Middle frontal gyrus (tissue), 1 donor: ENCODE data around the gene ZDHHC14.
A peak's percentile ranks its signal among the peaks of the same experiment; 100 is the strongest.

Source experiments
- DNase-seq: peaks from one replicate; pipeline ENCODE4 v3.0.0-alpha.2; 2015; ENCODE audit warnings: low spot score; ENCODE audit errors: extremely low spot score

Gene ZDHHC14

DNA sequence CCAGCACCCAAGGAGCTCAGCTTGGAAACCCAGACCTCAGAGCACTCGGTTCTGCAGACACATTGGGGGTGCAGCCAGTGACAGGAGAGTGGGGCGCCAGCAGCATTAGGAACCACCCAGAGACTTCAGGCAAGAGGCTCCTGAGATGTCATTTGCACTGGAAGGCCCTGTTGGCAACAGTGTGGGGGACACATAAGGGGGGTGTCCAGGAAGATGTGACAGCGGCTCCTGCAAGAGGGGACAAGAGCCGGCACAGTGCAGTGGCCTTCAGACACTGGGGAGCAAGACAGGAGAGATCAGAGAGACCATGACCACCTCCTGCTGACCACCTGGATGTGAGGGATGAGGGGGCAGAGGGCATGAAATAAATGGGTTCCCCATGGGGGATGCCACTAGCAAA lies 235.0 kb downstream of the ZDHHC14 start:
- no peak for DNase-seq

DNA sequence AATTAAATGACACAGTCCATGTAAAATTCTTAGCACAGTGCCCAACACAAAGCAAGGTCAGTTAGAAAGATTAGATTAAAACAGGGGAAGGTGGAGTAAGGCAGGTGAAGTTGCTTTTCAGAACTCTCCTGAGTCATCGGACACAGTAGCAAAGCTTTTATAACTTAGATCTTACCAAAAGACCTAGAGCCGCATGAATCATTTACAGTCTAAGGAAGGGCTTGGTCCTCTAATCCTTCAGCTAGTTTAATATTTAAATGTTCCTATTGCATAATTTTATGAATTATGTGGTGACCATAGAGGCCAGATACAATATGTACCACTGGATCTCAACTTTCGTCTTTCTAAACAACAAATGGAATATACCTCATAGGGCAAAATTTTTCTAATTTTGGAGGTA lies 240.0 kb downstream of the ZDHHC14 start:
- no peak for DNase-seq

DNA sequence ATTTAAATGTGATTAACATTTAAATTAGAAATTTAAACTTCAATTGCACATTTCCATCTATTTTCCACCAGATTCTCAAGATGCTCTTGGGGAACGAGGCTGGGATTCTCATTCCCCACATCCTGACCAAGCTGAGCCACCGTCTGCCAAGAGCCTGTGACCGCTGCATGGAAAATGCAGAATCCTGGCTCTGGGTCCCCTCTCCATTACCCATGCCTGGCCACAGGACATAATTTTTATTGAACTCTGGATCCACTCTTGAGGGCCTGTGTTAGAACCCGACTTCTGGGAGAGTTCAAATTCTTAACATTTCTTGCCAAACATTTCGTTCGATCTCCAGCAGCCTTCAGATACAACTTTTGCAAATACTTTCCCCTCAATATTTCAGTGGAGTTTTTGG lies 240.4 kb downstream of the ZDHHC14 start:
- no peak for DNase-seq

DNA sequence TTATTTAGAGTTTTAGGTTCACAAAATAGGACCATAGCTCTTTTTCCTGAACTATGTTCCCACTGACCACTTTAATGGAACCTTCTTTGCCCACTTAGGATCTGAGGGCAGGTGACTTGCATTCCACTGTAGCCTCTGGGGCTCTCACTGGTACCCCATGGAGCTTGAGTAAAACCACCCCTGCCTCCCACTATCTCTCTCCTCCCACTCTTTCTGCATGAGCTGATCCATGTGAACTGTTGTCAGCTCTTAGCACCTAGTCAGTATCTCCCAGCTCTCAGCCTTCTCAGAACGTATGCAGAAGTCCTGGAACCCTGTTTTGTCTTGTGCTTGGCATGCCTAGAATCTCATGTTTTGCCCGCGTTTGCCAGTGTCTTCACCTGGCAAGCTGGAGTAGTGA lies 241.4 kb downstream of the ZDHHC14 start:
- no peak for DNase-seq

DNA sequence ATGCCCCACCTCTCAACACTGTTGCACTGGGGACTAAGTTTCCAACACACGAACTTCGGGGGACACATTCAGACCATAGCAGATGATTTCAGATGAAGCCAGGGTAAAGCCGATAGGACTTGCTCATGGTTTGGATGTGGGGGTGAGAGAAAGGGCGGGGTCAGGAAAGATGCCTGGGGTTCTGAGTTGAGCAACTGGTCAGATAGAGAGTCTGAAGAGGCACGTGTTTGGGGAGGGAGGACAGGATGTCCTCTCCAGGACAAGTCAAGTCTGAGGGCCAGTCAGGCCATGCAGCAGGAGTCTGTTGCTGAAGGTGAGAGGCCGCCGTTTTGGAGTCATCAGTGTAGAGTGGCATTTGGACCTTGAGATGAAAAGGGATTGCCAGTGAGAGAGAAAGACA lies 244.1 kb downstream of the ZDHHC14 start:
- no peak for DNase-seq

DNA sequence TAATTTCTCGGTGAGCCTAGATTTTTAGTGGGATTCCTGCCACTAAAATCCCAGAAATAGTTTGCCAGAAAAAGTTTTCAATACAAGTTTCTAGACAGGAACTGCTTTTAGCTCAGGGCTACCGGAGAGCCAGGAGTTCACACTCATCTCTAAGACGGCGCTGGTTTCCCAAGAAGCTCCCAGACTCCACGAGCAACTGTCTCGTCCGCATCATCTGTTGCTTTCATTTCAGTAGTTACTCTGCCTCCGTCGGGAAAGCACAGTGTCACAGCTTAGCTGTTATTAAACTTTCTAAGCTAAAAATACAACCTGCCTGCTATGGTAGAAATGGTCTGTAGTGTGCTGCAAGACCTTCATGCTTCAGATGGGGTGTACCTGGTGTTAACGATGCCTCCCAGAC lies 244.8 kb downstream of the ZDHHC14 start:
- no peak for DNase-seq

DNA sequence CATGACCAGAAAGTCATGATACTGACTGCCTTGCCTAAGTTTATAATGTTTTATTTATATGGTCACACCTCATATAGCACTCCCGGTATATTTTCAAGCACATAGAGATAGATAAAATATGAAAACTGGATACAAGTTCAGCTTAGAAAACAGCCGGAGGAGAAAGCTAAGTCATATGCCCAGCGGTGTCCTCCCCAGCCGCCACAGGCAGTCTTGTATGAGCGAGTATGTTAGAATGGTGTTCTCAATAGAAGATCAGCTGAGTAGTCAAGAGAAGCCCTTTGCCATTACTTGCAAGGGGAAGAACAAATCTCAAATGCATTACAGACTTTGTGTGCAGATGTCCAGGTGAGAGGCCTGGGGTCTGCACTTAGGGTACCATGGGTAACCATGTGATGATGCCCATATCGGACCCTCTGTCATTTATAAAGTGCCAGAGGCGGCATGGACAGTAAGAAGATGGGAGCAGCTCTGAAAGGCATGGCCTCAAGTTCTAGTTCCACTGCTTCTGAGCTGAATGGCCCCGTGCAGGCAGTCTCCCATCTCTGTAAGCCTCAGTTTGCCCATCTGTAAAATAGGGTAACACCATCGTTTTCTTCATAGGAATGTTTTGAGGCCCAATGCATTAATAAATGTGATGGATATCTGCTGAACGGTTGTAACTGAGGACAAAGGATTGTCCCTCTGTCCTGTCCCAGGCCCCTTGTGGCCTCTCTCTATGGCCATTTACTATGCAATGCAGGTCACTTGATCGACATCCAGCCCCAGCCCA lies 246.4 kb downstream of the ZDHHC14 start:
- DNase-seq = no peak

DNA sequence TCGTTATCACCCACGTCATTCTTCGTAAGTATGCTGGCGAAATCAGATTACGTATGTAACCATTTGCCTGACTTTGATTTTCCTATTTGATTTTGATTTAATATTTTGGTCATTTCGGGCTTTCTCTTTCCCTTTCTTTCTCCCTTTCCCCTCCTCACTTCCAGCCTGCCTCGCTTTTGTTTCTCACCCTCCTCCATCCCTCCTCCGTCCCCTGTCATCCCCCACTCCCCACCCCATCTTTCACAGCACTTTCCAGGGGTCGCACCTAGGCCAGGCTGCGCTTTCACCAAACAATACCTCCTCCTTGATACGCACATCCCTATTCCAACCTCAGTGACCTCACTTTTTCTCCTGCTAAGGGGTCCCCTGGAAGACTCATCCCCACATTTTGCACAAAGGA lies 247.5 kb downstream of the ZDHHC14 start:
- DNase-seq = no peak

DNA sequence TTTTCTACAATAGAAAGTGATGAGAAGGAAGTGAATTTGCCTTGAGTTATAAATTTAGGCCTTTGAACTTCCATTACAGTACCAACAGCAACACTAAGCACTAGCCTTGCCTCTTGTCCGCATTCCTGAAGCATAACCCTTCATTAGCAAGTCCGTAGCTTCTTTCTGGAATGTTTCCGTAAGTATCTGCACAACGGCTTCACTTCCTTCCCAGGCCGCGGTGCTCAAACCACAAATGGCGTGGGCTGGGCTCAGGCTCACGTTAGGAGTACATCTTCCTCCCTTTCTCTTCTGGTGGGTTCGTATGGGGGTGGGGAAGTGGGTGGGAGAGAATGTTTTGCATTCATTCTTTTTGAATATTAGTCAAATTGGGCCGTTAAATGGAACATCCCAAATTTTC lies 248.2 kb downstream of the ZDHHC14 start:
- DNase-seq = no peak

DNA sequence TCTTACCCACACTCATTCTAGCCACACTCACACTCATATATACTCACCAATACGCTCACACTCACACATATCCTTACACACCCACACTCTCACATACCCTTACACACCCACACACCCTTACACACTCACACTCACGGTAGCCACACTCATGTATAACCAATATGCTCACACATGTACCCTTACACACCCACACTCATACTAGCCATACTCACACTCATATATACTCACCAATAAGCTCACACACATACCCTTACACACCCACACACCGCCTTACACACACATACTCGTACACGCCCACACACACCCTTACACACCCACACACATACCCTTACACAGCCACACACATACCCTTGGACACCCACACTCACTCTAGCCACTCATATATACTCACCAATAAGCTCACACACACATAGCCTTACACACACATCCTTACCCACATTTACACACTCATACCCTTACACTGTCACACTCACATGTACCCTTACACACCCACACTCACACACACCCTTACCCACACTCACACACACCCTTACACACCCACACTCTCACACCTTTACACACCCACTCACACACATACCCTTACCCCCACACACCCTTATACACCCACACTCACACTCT lies 249.6 kb downstream of the ZDHHC14 start:
- no peak for DNase-seq

DNA sequence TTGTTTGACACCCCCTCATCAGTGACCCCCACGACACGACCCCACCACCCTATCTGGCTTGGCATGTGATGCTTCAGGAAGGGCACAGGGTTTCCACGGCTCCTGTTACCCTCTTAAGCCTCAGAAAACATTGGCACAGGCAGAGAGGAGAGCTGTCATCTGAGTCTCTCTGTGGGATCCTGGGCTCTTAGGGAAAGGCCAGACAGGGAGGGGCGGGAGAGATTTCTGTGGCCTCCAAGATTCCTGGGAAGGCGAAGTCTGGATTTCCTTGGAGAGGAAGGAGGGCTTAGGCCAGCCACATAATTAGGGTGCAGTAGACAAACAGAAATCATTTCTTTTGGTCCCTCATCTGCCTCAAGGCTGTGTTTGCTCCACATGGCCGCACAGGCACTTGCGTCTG lies 250.4 kb downstream of the ZDHHC14 start:
- no peak for DNase-seq

DNA sequence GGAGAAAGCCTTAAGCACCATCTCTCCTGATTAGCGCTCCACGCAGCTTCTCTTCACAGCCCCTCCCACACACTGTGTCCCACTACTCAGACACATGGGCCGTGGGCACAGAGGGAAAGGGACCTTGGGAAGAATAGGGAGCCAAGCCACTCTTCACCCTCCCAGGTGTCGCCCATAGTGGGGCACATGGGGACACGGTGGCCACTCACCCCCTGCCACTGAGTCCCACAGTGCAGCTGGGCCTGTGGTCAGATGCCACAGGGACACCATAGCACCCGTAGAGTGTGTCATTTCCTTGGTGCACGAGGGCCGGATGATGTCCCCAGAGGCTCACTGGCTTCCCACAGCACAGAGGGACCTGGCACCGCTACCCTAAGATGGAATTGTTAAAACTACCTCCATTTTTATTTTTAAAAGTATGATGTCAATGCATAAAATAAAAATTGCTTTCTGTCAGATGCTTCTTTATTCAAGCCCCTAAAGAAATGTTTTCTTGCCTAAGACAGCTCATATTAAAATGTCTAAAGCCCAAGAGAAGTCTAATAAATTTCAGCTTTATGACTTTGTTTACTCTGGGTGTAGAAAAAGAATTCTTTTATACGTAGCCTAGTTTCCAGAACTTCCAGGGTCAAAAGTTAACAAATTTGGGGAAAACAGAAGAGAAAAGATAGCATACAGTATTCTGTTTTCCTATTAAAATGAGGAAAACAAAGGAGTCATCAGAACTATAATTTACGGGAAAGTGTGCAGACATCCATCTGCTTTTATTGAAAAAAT lies 251.0 kb downstream of the ZDHHC14 start:
- DNase-seq = no peak

DNA sequence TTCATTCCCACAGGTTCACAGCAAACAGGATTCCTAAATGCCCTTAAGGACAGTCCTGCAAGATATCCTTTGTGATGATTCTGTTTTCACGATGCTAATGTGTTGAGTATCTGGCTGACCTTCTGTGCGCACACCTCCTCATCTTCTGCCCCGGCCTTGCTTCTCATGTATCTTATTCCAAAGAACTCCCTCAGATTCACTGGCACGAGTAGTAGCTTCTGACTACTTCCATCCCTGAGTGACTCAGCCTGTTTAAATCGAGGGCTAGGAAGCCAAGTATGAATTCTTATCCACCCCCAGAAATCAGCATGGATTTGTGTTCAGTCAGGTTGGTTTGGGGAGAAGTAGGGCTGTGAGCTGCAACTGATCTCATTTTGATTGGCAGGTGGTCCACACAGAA lies 251.8 kb downstream of the ZDHHC14 start:
- DNase-seq = peak; percentile 42

DNA sequence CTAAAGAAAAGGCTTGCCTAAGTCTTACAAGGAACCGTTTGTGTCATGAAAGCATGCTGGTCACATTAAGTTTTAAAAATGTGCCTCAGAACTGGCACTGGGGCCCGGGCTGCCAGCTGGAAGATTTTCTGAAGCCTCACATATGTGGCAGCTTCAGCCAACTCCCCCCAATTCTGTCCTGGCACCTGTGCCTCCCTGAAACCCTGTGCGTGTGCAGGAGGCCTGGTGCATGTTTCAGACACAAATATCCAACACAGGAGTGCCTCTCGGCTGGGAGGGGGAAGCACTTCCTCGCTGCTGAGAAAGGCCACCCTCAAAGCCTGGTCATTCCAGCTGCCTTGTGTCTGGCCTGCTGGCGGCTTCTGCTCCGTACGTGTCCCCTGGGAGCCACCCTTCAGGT lies 253.6 kb downstream of the ZDHHC14 start:
- no peak for DNase-seq

DNA sequence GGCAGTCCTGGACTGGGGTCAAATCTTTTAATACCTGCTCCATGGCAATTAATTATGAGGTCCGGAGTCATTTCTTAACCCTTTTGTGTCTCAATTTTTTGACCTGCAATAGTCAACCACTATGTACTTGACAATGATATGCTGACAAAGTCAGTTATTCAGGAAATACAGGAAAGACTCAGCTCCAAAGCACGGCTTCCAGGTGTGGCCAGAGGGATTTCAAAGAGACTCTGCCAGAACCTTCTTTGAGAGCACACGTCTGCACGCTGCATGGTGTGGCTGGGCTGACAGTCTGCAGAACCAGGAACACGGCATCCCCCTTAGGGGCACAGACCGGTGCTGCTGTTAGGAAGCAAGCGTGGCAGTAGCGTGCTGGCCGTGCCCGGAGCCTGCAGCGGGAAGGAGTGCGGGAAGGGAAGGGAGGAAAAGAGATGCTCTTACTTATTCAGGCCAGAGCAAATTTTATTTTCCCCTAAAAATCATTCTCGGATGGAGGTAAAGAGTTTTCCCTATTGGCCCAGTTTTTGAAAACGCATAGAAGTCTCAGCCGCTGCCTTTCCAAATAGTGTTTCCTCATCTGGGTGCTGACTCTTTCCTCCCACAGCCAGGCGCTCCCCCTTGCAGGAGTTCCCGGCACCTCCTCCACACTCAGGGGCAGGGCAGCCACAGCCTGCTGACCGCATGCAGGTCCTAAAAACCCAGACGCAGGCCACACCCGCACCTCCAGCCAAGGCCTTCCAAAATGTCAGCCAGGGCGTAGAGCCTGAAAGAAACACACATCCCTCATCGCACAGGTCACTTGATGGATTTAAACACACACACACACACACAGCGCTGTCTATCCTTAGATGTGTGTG lies 254.6 kb downstream of the ZDHHC14 start:
- no peak for DNase-seq

DNA sequence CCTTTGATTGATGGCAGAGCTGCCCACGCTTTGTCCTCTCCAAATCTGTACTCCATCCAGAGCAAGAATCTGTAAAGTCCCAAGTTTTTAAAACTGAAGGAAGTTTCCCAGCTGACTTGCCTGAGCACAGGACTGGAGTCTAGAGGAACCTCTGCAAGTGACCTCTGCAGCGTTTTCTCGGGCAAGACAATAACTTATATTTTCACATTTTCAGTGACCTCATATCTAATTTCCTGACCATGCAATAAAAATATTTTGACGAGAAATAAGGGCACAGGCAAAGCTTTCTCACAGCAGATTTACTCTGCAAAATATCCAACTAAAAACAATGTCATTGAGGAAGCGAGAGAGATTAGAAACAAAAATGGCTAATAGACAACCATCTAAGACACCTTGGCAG lies 256.5 kb downstream of the ZDHHC14 start:
- no peak for DNase-seq

DNA sequence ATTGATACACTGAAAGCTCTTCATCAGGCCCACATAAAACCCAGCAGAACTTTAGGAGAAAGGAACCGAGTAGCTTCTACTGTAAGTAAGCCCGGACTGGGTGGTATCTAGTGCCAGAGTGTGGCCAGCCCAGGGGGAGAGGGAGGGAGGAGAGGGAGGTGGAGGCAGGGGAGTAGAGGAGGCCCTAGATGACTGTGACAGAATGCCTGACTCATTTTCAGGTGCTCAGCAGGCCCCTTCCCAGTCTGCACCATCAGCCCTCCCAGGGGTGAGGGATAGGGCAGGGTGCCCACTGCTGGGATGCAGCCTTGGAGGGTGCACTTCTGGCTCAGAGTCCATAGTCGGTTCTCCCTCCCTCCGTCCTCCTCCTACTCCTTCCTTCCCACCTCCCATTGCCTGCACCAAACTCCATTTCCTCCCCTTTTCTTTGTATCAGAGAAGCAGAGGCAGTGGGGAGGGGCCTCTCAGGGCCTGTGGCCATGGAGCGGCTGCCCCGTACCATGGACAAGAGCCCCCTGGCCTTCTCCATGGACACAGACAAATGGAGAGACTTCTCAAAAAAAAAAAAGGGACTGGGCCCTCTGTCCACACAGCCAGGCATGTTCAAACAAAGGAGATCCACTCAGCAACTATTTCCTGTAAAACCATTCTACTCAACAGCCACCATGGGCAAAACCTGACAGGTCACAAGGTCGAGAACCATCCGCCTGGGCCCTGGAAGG lies 257.1 kb downstream of the ZDHHC14 start:
- no peak for DNase-seq

DNA sequence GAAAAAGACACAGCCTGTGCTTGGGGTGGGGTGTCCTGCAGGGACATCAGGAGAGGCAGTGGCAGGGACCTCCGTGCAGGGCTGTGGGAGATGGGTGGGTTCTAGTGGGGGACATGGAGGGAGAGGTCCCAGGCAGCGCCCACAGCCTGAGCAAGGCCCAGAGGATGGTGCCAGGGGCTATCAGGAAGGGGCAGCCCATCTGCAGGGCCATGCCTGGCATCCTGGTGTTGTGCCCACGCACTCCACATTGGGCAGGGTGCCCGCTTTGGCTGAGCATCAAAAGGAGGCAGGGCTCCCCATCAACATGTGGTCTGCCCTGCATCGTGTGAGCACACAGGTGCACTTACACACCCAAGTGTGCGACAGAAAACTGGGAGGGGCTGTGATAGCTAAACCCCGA lies 257.8 kb downstream of the ZDHHC14 start:
- no peak for DNase-seq

DNA sequence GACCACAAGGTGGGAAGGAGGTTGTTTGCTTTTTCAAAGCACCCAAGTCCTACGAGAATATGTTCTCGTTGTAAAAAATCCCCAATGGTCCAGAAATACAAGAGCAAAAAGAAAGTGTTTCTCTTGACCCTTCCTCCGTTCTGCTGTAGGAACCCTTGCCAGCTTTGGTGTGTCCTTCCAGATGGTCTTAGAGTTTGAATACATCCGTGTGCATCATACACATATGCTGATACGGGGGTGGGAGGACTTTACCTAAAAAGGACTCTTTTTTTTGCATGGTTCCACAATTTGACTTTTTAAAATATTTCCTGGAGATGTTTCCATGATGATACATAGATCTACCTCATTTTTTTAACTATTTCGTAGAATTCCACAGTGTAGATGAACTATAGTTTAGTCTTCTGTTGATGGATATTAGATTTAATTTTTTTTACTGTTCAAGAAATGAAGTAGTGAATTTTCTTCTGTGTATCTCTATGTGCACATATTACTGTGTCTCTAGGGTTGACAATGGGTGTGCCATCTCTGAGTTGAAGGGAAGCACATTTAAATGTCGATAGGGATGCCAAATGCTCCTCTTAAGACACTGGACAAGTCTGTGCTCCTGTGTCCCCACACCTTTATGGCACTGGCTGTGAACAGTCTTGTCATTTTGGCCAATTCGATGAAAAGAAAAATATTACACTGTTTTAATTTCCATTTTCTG lies 259.9 kb downstream of the ZDHHC14 start:
- no peak for DNase-seq

DNA sequence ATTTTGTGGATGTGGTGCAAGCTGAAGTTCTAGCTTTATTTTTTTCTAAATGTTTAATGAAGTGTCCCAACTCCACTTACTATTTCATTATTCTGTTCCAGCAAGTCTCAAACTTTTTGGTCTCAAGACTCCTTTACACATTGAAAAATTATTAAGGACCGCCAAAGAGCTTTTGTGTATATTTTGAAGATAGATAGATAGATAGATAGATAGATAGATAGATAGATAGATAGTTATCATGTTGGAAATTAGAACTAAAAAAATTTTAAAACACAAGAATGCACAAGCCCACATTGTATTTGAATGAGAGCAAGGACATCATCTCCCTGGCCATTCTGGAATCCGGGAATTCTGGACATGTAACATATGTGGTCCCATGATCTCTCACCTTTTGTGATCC lies 260.8 kb downstream of the ZDHHC14 start:
- DNase-seq = no peak
